Tongue (tissue), 2 donors: ENCODE results near the gene ASRGL1. TPM values are rescaled to one million over a fixed set of nuclear protein-coding genes. Genes with fewer than 3 reads are reported as not detected.

Experiments used
- DNase-seq: peaks from one replicate; pipeline ENCODE4 v3.0.0-alpha.2; 2015
- total RNA-seq: library from RNA; depleted of rRNA; stranded (reverse); fragments of >200 nt; gene quantifications from one replicate; pipeline ENCODE4 v1.2.3, GENCODE V29; 2014

ASRGL1 gene
- total RNA-seq, 1 donor from 2014 or later, result 9.0 TPM

DNA sequence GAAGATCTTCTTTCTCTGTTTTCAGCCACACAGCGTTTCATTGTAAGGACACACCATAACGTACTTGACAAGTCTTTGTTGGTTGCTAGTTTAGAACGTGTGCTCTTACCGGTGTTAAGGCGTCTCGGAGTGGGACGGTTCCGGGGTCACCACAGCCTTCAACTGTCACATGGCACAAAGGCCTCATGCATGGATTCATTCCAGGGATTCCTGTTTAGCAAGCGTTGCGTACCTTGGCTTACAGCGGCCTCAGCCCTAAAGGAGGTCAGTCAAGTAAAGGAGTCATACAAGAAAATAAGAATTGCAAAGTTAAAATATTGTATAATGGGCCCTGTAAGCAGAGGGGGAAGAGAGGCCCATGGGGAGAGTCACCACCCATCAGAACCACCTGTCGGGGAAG lies 79.3 kb downstream of the ASRGL1 start:
- no peak for DNase-seq

GRCh38 chr11:62418136-62418535 lies 80.9 kb downstream of the ASRGL1 start:
- DNase-seq, result no peak

GRCh38 chr11:62418733-62419132 lies 81.5 kb downstream of the ASRGL1 start, which contains the start of gene SCGB1A1:
Gene SCGB1A1, plus strand, starts transcription at chr11:62419033. Its CDS starts 63 bp downstream, at chr11:62419096.
- no peak for DNase-seq

- DNase-seq, result peak; percentile 73
Measured at GRCh38 chr11:62419314-62419929, 82.2 kb downstream of the ASRGL1 start.

DNA sequence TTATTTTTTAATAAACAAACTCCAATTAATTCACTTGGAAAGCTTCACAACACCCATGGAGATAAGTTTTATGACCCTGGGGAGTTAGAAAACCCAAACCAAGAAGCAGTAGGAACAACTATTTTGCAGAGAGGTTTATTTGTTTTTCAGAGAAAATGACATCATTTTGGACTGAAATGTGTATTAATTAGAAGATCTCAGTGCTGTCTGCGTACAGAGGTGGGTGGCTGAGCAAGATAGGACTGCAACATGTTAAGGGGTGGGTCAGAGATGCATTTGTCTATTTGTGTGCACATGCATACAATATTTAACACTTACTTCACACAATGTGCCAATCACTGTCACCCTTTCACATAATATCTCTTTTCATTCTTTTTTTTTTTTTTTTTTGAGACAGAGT lies 82.7 kb downstream of the ASRGL1 start:
- DNase-seq, result peak; percentile 34

DNA sequence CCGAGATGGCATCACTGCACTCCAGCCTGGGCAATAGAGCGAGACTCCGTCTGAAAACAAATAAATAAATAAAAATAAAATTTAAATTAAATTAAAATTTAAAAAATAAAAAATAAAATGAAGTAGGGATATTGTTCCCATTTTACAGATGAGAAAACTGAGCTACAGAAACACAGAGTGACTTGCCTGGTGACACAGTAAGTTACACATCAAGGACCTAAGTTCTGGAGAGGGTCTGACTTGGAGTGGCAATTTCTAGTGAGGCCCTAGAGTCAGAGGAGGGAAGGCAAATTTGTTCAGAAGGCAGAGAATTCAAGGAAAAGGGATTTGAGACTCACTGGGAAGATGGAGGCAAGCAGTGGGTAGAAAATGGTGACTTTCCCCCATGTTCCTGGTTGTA lies 83.6 kb downstream of the ASRGL1 start:
- no peak for DNase-seq

- peak; percentile 63 for DNase-seq
Measured at GRCh38 chr11:62421996-62422395, 84.7 kb downstream of the ASRGL1 start.

DNA sequence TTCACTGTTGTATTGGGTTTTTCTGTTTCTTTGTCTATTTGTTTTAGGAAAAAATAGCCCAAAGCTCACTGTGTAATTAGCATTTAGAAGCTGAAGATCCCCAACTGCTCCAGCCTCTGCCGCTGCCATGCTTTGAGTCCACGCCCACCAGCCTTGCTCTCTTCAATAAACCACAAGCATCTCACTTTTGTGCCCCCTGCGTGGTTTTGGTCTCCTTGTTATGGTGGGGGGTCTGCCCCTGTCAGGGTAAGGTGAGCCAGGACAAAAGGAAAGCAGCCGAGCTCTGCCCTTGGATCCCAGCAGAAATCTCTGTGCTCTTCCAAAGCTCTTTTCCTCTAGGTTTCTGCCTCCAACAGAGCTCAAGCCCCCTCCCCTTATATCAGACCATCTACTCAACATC lies 85.8 kb downstream of the ASRGL1 start:
- DNase-seq, result no peak

- DNase-seq, result no peak
Measured at GRCh38 chr11:62427630-62428233, 90.5 kb downstream of the ASRGL1 start.

GRCh38 chr11:62428871-62429560 lies 91.8 kb downstream of the ASRGL1 start:
- DNase-seq, result no peak

GRCh38 chr11:62430425-62430824 lies 93.2 kb downstream of the ASRGL1 start:
- DNase-seq, result no peak

DNA sequence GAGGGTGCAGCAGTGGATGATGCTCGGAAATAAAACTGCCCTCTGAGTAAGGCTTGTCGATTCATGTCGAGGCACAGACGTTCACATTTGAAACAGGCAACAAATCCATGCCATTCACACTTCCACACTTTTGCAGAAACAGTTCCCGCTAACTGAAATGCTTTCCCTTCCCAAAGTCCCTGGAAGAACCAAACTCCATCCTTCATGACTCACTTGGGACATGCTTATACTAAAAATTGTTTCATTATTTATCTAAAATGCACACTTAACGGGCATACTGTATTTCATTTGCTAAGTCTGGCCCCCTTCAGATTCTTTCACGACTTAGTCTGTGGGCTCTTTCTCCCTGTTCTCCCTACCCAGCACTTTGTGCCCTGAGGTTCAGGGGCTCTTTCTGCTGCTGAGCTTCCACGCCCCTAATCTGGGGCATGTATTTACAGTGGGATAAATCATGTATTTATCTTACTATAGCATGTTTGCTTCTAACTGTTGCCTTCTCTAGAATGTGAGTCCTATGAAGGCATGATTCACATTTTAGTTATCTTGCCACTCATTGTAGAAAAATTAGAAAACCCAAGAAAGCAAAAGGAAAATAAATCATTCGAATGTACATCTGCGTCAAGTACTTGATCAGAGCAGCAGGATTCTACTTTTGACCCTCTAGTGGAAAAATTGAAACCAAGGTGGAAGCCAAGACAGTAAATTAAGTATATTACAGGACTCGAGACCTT lies 94.1 kb downstream of the ASRGL1 start:
- no peak for DNase-seq

GRCh38 chr11:62432695-62433094 lies 95.4 kb downstream of the ASRGL1 start:
- DNase-seq, result no peak

GRCh38 chr11:62433141-62433903 lies 96.1 kb downstream of the ASRGL1 start:
- DNase-seq, result no peak

GRCh38 chr11:62433904-62434276 lies 96.6 kb downstream of the ASRGL1 start:
- DNase-seq, result no peak

DNA sequence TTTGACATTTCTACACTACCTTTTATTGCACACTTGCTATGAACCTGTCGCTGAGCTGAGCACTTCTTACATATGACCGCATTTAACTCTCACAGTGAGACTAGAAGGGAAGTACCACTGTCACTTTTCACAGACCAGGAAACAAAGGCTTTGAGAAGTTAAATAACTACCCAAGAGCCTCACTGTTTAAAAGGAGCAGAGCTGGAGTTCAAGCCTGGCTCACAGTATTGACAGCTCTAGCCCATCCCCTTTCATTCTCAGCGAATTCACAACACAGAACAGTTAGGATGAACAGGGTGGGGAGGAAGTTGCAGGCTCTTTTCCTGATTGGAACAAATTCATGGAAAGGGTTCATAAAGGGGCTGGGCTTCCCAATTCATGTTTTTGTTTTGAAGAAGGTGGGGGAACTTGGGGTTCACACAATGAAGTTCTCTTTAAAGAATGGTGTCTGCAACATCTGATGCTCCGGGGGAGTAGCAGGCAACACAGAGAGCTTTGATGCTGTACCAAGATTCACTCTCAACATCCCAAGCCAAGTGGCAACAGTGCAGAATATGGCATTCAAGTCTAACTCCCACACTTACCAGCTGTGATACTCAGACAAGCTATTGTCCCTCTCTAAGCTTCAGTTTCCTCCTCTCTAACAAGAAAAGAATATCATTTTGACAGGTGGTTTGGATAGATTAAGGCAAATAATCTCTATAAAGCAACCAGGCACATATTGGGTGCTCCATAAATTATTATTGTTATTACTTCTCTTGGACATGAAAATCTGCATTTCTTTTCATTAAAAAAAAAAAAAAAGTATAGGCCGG lies 98.8 kb downstream of the ASRGL1 start:
- no peak for DNase-seq

GRCh38 chr11:62437616-62438015 lies 100.4 kb downstream of the ASRGL1 start:
- no peak for DNase-seq

GRCh38 chr11:62438641-62439040 lies 101.4 kb downstream of the ASRGL1 start:
- DNase-seq, result no peak

- peak; percentile 68 for DNase-seq
Measured at GRCh38 chr11:62439785-62440602, 102.7 kb downstream of the ASRGL1 start.
